GM23338 (cell line): ENCODE results near the gene SNTG2. TPM values are rescaled to one million over a fixed set of nuclear protein-coding genes. Genes with fewer than 3 reads are reported as not detected.

Source experiments
- ATAC-seq: fragments of 200-7000 bp; cut with Tn5 transposase; 3 replicates; pipeline ENCODE4 v1.9.1; 2020
- DNase-seq: peaks from one replicate; pipeline ENCODE4 v3.0.0-alpha.2; 2015; ENCODE audit warnings: low spot score
- H2AFZ ChIP-seq: fragments of 200-600 bp; sonication (generic); 2 replicates; pipeline ENCODE4 v1.8.0; 2016; ENCODE audit warnings: antibody characterized with exemption, mild to moderate bottlenecking, moderate library complexity
- H3F3A ChIP-seq: fragments of 200-600 bp; sonication (generic); replicated peaks from 2 replicates; pipeline ENCODE4 v1.8.0; 2017; ENCODE audit warnings: antibody characterized with exemption, mixed run types, low read depth
- H3K27ac ChIP-seq: fragments of 200-600 bp; sonication (generic); 2 replicates; pipeline ENCODE4 v1.6.1; 2016; ENCODE audit warnings: low read depth
- H3K27me3 ChIP-seq: fragments of 200-600 bp; sonication (generic); 2 replicates; pipeline ENCODE4 v1.8.0; 2016; ENCODE audit warnings: mild to moderate bottlenecking, mixed run types, moderate library complexity; ENCODE audit not compliant: insufficient read depth
- H3K36me3 ChIP-seq: fragments of 200-600 bp; sonication (generic); 2 replicates; pipeline ENCODE4 v1.8.0; 2016; ENCODE audit warnings: mild to moderate bottlenecking; ENCODE audit not compliant: insufficient read depth
- H3K4me1 ChIP-seq: fragments of 200-600 bp; sonication (generic); 2 replicates; pipeline ENCODE4 v1.8.0; 2016; ENCODE audit warnings: mild to moderate bottlenecking, moderate library complexity; ENCODE audit not compliant: insufficient read depth
- H3K4me2 ChIP-seq: fragments of 200-600 bp; sonication (generic); 2 replicates; pipeline ENCODE4 v1.7.1; 2017; ENCODE audit warnings: mixed run types
- H3K4me3 ChIP-seq: fragments of 200-600 bp; sonication (generic); 2 replicates; pipeline ENCODE4 v1.6.1; 2016; ENCODE audit warnings: mixed run types
- H3K79me2 ChIP-seq: fragments of 200-600 bp; sonication (generic); replicated peaks from 2 replicates; pipeline ENCODE4 v1.8.0; 2017; ENCODE audit warnings: mild to moderate bottlenecking; ENCODE audit not compliant: insufficient read depth
- H3K9me2 ChIP-seq: fragments of 200-600 bp; sonication (generic); 2 replicates; pipeline ENCODE4 v1.8.0; 2017; ENCODE audit not compliant: insufficient read depth
- H4K20me1 ChIP-seq: fragments of 200-600 bp; sonication (generic); replicated peaks from 2 replicates; pipeline ENCODE4 v1.8.0; 2017; ENCODE audit warnings: mild to moderate bottlenecking; ENCODE audit not compliant: insufficient read depth
- H3K27ac Mint-ChIP-seq: 2 replicates; pipeline ENCODE4 v1.8.0; 2020; ENCODE audit warnings: inconsistent platforms, mild to moderate bottlenecking, moderate library complexity, mixed read lengths
- H3K27me3 Mint-ChIP-seq: 3 replicates; pipeline ENCODE4 v1.8.0; 2022; ENCODE audit warnings: low read depth, mild to moderate bottlenecking, moderate library complexity, mixed read lengths, inconsistent platforms; ENCODE audit not compliant: insufficient read depth, poor library complexity
- H3K36me3 Mint-ChIP-seq: 3 replicates; pipeline ENCODE4 v1.8.0; 2021; ENCODE audit warnings: low read depth, mild to moderate bottlenecking, inconsistent platforms, moderate library complexity, mixed read lengths
- H3K4me1 Mint-ChIP-seq: 3 replicates; pipeline ENCODE4 v1.8.0; 2020; ENCODE audit warnings: mild to moderate bottlenecking, inconsistent platforms, mixed read lengths
- H3K4me3 Mint-ChIP-seq: 3 replicates; pipeline ENCODE4 v1.8.0; 2021; ENCODE audit warnings: moderate library complexity, mild to moderate bottlenecking, inconsistent platforms, mixed read lengths
- H3K9me3 Mint-ChIP-seq: 3 replicates; pipeline ENCODE4 v1.8.0; 2020; ENCODE audit warnings: moderate library complexity, mild to moderate bottlenecking, inconsistent platforms, mixed read lengths
- CREB1 ChIP-seq: fragments of 250-450 bp; sonication (Bioruptor Pico); IDR thresholded peaks from 2 replicates; pipeline ENCODE4 v1.5.0; 2020; ENCODE audit warnings: low read depth, mild to moderate bottlenecking, moderate library complexity
- EZH2 ChIP-seq: fragments of 200-600 bp; sonication (generic); IDR thresholded peaks from one replicate; pipeline ENCODE4 v1.8.0; 2017; ENCODE audit warnings: antibody characterized with exemption, mild to moderate bottlenecking, low read depth; ENCODE audit not compliant: unreplicated experiment
- EZH2phosphoT487 ChIP-seq: fragments of 200-600 bp; sonication (generic); IDR thresholded peaks from one replicate; pipeline ENCODE4 v1.8.1; 2018; ENCODE audit warnings: antibody characterized with exemption; ENCODE audit not compliant: unreplicated experiment
- JUNB ChIP-seq: IDR thresholded peaks from one replicate; pipeline ENCODE4 v1.6.1; 2016; ENCODE audit warnings: antibody characterized with exemption; ENCODE audit not compliant: unreplicated experiment
- NANOG ChIP-seq: IDR thresholded peaks from 2 replicates; pipeline ENCODE4 v1.6.1; 2016; ENCODE audit warnings: antibody characterized with exemption, borderline replicate concordance
- POLR2AphosphoS5 ChIP-seq: IDR thresholded peaks from 2 replicates; pipeline ENCODE4 v1.6.1; 2016; ENCODE audit warnings: antibody characterized with exemption, low read depth
- STAT1 ChIP-seq: IDR thresholded peaks from one replicate; pipeline ENCODE4 v1.6.1; 2016; ENCODE audit warnings: antibody characterized with exemption; ENCODE audit not compliant: unreplicated experiment
- ZNF114 ChIP-seq: fragments of 250-450 bp; sonication (Bioruptor Pico); IDR thresholded peaks from 2 replicates; pipeline ENCODE4 v1.5.0; 2020; ENCODE audit warnings: mild to moderate bottlenecking, moderate library complexity
- ZNF331 ChIP-seq: fragments of 250-450 bp; sonication (Bioruptor Pico); IDR thresholded peaks from 2 replicates; pipeline ENCODE4 v1.5.0; 2020; ENCODE audit warnings: low read depth, mild to moderate bottlenecking, moderate library complexity
- polyA plus RNA-seq: library from polyadenylated mRNA; unstranded; fragments of >200 nt; fragmentation: Nextera tagmentation; extraction: Ambion mirVana; gene quantifications from 2 replicates; pipeline ENCODE4 v1.2.1, GENCODE V29; 2016
- total RNA-seq: library from RNA; depleted of rRNA; stranded (reverse); fragments of >200 nt; shearing (Covaris generic); gene quantifications from 2 replicates; pipeline ENCODE4 v1.2.3, GENCODE V29; 2014
- TF ChIP-seq, protein P1 (sequence below): IDR thresholded peaks from one replicate; pipeline ENCODE4 v1.6.1; 2018; ENCODE audit warnings: antibody characterized with exemption; ENCODE audit not compliant: unreplicated experiment
- TF ChIP-seq, protein P2 (sequence below): IDR thresholded peaks from 2 replicates; pipeline ENCODE4 v1.6.1; 2016; ENCODE audit warnings: antibody characterized with exemption
- TF ChIP-seq, protein P3 (sequence below), 2 experiments: fragments of 200-600 bp in 1 of 2; sonication (generic) in 1 of 2; conservative IDR thresholded peaks; 2 replicates each; pipeline versions ENCODE4 v1.5.1 to v1.6.1; 2016 to 2017; ENCODE audit warnings: antibody characterized with exemption in 2 of 2, low read depth in 2 of 2, mild to moderate bottlenecking in 2 of 2, moderate library complexity in 1 of 2
- TF ChIP-seq, protein P4 (sequence below): fragments of 250-450 bp; sonication (Bioruptor Pico); IDR thresholded peaks from 2 replicates; pipeline ENCODE4 v1.5.0; 2020; ENCODE audit warnings: mild to moderate bottlenecking, moderate library complexity

Gene SNTG2
- total and polyA plus RNA-seq, 2 experiments from 2014 or later: 27.5 to 60.4 TPM

DNA sequence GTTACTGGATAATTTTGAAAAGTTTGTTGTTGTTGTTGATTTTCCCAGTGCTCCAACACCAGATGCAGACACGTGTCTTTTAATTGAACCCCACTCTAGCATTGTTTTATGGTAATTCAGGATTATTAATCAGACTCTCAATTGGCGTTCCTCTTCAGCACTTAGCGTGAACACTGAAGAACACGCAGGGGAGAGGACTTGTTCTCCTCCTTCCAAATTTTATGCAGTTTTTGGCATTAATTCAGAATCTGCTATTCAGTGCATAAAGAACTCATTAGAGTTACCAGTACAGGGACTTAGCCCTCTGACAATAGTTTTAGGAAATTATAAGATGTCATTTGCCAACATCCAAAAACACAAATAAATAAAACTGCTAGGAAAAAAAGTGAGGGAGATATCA is 75.5 kb downstream of the SNTG2 start:
- no peak overlapping the region for H3K27ac Mint-ChIP-seq
- H3K4me1 ChIP-seq: peaks cover 13% of the 10 kb centered on the region
- H3K27me3 ChIP-seq: no peaks in the 10 kb centered on the region
- no peak overlapping the region for H3K4me3 Mint-ChIP-seq
- DNase-seq (no peak), ATAC-seq (no peak)
- no peak overlapping the region for H3K27ac ChIP-seq
- peaks cover 59% of the 10 kb centered on the region for H4K20me1 ChIP-seq
- no peaks in the 10 kb centered on the region for H3F3A ChIP-seq
- peaks cover 69% of the 10 kb centered on the region for H3K79me2 ChIP-seq
- TF ChIP-seq POLR2AphosphoS5: no peak
- no peak for TF ChIP-seq ZNF331 (CRISPR knock-in tag)
- TF ChIP-seq EZH2phosphoT487: no peak
- no peak for TF ChIP-seq CREB1 (CRISPR knock-in tag)
- no peak for TF ChIP-seq EZH2
- TF ChIP-seq, protein P1, sequence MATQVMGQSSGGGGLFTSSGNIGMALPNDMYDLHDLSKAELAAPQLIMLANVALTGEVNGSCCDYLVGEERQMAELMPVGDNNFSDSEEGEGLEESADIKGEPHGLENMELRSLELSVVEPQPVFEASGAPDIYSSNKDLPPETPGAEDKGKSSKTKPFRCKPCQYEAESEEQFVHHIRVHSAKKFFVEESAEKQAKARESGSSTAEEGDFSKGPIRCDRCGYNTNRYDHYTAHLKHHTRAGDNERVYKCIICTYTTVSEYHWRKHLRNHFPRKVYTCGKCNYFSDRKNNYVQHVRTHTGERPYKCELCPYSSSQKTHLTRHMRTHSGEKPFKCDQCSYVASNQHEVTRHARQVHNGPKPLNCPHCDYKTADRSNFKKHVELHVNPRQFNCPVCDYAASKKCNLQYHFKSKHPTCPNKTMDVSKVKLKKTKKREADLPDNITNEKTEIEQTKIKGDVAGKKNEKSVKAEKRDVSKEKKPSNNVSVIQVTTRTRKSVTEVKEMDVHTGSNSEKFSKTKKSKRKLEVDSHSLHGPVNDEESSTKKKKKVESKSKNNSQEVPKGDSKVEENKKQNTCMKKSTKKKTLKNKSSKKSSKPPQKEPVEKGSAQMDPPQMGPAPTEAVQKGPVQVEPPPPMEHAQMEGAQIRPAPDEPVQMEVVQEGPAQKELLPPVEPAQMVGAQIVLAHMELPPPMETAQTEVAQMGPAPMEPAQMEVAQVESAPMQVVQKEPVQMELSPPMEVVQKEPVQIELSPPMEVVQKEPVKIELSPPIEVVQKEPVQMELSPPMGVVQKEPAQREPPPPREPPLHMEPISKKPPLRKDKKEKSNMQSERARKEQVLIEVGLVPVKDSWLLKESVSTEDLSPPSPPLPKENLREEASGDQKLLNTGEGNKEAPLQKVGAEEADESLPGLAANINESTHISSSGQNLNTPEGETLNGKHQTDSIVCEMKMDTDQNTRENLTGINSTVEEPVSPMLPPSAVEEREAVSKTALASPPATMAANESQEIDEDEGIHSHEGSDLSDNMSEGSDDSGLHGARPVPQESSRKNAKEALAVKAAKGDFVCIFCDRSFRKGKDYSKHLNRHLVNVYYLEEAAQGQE: no peak
- no peak for TF ChIP-seq ZNF114 (CRISPR knock-in tag)
- TF ChIP-seq, protein P2, sequence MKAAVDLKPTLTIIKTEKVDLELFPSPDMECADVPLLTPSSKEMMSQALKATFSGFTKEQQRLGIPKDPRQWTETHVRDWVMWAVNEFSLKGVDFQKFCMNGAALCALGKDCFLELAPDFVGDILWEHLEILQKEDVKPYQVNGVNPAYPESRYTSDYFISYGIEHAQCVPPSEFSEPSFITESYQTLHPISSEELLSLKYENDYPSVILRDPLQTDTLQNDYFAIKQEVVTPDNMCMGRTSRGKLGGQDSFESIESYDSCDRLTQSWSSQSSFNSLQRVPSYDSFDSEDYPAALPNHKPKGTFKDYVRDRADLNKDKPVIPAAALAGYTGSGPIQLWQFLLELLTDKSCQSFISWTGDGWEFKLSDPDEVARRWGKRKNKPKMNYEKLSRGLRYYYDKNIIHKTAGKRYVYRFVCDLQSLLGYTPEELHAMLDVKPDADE: no peak
- TF ChIP-seq, protein P3, sequence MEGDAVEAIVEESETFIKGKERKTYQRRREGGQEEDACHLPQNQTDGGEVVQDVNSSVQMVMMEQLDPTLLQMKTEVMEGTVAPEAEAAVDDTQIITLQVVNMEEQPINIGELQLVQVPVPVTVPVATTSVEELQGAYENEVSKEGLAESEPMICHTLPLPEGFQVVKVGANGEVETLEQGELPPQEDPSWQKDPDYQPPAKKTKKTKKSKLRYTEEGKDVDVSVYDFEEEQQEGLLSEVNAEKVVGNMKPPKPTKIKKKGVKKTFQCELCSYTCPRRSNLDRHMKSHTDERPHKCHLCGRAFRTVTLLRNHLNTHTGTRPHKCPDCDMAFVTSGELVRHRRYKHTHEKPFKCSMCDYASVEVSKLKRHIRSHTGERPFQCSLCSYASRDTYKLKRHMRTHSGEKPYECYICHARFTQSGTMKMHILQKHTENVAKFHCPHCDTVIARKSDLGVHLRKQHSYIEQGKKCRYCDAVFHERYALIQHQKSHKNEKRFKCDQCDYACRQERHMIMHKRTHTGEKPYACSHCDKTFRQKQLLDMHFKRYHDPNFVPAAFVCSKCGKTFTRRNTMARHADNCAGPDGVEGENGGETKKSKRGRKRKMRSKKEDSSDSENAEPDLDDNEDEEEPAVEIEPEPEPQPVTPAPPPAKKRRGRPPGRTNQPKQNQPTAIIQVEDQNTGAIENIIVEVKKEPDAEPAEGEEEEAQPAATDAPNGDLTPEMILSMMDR (conservative IDR thresholded peaks at IDR 0.05; ENCODE audit: low read depth in 2 of 2): no peak
- no peak for TF ChIP-seq JUNB
- no peak for TF ChIP-seq NANOG
- TF ChIP-seq, protein P4, sequence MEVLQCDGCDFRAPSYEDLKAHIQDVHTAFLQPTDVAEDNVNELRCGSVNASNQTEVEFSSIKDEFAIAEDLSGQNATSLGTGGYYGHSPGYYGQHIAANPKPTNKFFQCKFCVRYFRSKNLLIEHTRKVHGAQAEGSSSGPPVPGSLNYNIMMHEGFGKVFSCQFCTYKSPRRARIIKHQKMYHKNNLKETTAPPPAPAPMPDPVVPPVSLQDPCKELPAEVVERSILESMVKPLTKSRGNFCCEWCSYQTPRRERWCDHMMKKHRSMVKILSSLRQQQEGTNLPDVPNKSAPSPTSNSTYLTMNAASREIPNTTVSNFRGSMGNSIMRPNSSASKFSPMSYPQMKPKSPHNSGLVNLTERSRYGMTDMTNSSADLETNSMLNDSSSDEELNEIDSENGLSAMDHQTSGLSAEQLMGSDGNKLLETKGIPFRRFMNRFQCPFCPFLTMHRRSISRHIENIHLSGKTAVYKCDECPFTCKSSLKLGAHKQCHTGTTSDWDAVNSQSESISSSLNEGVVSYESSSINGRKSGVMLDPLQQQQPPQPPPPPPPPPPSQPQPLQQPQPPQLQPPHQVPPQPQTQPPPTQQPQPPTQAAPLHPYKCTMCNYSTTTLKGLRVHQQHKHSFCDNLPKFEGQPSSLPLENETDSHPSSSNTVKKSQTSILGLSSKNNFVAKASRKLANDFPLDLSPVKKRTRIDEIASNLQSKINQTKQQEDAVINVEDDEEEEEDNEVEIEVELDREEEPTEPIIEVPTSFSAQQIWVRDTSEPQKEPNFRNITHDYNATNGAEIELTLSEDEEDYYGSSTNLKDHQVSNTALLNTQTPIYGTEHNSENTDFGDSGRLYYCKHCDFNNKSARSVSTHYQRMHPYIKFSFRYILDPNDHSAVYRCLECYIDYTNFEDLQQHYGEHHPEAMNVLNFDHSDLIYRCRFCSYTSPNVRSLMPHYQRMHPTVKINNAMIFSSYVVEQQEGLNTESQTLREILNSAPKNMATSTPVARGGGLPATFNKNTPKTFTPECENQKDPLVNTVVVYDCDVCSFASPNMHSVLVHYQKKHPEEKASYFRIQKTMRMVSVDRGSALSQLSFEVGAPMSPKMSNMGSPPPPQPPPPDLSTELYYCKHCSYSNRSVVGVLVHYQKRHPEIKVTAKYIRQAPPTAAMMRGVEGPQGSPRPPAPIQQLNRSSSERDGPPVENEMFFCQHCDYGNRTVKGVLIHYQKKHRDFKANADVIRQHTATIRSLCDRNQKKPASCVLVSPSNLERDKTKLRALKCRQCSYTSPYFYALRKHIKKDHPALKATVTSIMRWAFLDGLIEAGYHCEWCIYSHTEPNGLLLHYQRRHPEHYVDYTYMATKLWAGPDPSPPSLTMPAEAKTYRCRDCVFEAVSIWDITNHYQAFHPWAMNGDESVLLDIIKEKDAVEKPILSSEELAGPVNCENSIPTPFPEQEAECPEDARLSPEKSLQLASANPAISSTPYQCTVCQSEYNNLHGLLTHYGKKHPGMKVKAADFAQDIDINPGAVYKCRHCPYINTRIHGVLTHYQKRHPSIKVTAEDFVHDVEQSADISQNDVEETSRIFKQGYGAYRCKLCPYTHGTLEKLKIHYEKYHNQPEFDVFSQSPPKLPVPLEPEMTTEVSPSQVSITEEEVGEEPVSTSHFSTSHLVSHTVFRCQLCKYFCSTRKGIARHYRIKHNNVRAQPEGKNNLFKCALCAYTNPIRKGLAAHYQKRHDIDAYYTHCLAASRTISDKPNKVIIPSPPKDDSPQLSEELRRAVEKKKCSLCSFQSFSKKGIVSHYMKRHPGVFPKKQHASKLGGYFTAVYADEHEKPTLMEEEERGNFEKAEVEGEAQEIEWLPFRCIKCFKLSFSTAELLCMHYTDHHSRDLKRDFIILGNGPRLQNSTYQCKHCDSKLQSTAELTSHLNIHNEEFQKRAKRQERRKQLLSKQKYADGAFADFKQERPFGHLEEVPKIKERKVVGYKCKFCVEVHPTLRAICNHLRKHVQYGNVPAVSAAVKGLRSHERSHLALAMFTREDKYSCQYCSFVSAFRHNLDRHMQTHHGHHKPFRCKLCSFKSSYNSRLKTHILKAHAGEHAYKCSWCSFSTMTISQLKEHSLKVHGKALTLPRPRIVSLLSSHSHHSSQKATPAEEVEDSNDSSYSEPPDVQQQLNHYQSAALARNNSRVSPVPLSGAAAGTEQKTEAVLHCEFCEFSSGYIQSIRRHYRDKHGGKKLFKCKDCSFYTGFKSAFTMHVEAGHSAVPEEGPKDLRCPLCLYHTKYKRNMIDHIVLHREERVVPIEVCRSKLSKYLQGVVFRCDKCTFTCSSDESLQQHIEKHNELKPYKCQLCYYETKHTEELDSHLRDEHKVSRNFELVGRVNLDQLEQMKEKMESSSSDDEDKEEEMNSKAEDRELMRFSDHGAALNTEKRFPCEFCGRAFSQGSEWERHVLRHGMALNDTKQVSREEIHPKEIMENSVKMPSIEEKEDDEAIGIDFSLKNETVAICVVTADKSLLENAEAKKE (CRISPR knock-in tag): no peak
- TF ChIP-seq STAT1: no peak
- H3K4me2 ChIP-seq: no peak overlapping the region
- no peaks in the 10 kb centered on the region for H3K36me3 Mint-ChIP-seq
- H3K27me3 Mint-ChIP-seq: no peaks in the 10 kb centered on the region
- H3K36me3 ChIP-seq: no peaks in the 10 kb centered on the region
- H3K9me3 Mint-ChIP-seq: no peaks in the 10 kb centered on the region
- H2AFZ ChIP-seq: no peak overlapping the region
- peaks cover 26% of the 10 kb centered on the region for H3K4me1 Mint-ChIP-seq
- H3K4me3 ChIP-seq: no peak overlapping the region
- no peaks in the 10 kb centered on the region for H3K9me2 ChIP-seq
